Measurements from ENCODE around the gene TNFRSF21.

GRCh38 chr6:47229255-47229654 lies 80.5 kb downstream of the TNFRSF21 start:
- TF ChIP-seq NBN (IDR thresholded peaks at IDR 0.05) (no peak), ZNF274 (IDR thresholded peaks at IDR 0.05; ENCODE audit: insufficient read depth, insufficient read length) (no peak), YY1 (IDR thresholded peaks at IDR 0.05; ENCODE audit: low read depth, low read length) (no peak), CREB1 (IDR thresholded peaks at IDR 0.05; ENCODE audit: low read depth) (no peak), RCOR1 (conservative IDR thresholded peaks at IDR 0.05; ENCODE audit: low read depth, low read length) (no peak), CHD1 (IDR thresholded peaks at IDR 0.05; ENCODE audit: low read depth, low read length) (no peak), CTCF (IDR thresholded peaks at IDR 0.05 in 2 of 3, conservative IDR thresholded peaks at IDR 0.05 in 1 of 3; ENCODE audit: control insufficient read depth in 2 of 3, extremely low read depth in 1 of 3, insufficient read depth in 1 of 3, low read depth in 3 of 3, low read length in 3 of 3) (no peak), EP300 (IDR thresholded peaks at IDR 0.05; ENCODE audit: borderline replicate concordance in 1 of 2, control insufficient read depth in 1 of 2, low read depth in 2 of 2, low read length in 2 of 2) (no peak)
